ENCODE data around the gene TBK1. TPM values are rescaled to one million over a fixed set of nuclear protein-coding genes. Genes with fewer than 3 reads are reported as not detected.
"Not testable (repeated sequence)": the region's sequence is repeated elsewhere in the genome, so short reads cannot be mapped to it uniquely, and the experiment has no call there.

TBK1 gene
- total and polyA plus RNA-seq, 10 donors, result 13.9 to 55.2 (median 34.9) TPM

DNA sequence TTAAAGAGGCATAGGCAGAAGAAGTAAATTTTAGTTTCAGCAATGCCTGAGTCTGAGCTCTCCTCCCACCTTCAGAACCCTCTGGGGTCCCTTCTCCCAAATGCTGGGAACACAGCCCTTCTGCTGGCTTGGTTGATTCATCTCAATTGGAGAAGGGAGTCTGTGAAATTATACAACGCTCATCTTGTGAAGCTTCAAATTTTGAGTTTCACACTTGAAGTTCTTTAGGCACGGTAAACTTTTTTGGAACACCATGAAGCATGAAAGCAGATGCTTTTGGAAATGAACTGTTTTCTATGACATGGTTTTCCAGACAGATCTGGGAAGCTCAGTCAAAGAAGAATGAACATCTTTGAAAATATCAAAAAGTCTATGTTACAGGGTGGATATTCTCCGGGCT, 69.9 kb downstream of the TBK1 start:
- 74 to 88% (median 78%) methylated on average over 3 of the region's 3 CpGs for WGBS, 5 donors
- no peaks in the 10 kb centered on the region for H3K4me1 ChIP-seq

DNA sequence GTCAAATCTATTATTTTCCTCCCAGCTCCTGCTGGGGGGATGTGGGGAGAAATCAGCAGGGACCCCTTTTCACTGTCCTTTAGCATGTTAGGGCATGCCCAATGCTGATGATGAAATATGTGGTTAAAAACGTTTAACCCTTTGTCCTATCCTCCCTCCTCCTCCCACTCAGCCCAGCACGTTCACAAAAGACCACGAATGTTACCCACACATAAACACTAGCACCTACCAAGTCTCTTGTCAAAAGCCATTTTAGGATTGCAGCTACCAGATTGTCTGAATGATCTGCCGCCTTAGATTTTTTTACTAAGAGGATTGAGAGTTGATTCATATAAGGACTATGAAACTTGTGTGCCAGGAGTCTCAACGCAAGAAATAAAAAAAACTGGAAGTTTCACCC, 70.4 kb downstream of the TBK1 start:
- TF ChIP-seq POLR2A (IDR thresholded peaks at IDR 0.05) (no peak), POLR2AphosphoS5 (IDR thresholded peaks at IDR 0.05) (no peak)
- TF ChIP-seq, protein P1, sequence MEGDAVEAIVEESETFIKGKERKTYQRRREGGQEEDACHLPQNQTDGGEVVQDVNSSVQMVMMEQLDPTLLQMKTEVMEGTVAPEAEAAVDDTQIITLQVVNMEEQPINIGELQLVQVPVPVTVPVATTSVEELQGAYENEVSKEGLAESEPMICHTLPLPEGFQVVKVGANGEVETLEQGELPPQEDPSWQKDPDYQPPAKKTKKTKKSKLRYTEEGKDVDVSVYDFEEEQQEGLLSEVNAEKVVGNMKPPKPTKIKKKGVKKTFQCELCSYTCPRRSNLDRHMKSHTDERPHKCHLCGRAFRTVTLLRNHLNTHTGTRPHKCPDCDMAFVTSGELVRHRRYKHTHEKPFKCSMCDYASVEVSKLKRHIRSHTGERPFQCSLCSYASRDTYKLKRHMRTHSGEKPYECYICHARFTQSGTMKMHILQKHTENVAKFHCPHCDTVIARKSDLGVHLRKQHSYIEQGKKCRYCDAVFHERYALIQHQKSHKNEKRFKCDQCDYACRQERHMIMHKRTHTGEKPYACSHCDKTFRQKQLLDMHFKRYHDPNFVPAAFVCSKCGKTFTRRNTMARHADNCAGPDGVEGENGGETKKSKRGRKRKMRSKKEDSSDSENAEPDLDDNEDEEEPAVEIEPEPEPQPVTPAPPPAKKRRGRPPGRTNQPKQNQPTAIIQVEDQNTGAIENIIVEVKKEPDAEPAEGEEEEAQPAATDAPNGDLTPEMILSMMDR (IDR thresholded peaks at IDR 0.05 in 8 of 11, conservative IDR thresholded peaks at IDR 0.05 in 3 of 11), result no peak
- no peak for DNase-seq
- no peak overlapping the region for H3K27ac ChIP-seq
- WGBS, 5 donors, result 22 to 37% (median 30%) methylated on average over 5 of the region's 5 CpGs
- H3K9me3 ChIP-seq, result no peaks in the 10 kb centered on the region
- no peaks in the 10 kb centered on the region for H3K27me3 ChIP-seq (replicated peaks in 1 of 7)
- intact Hi-C loops (cut with DNase I; ENCODE audit: low total_unique reads), result no loop called here
- H3K4me3 ChIP-seq, result no peak overlapping the region
- no peaks in the 10 kb centered on the region for H3K4me1 ChIP-seq
- no peaks in the 10 kb centered on the region for H3K36me3 ChIP-seq

More for the DNA sequence above, 69.9 kb downstream of the TBK1 start:
- no peaks in the 10 kb centered on the region for H3K27me3 ChIP-seq (replicated peaks in 1 of 7)
- DNase-seq, result no peak
- intact Hi-C loops (cut with DNase I; ENCODE audit: low total_unique reads), result no loop called here
- no peaks in the 10 kb centered on the region for H3K9me3 ChIP-seq
- TF ChIP-seq, protein P1 (IDR thresholded peaks at IDR 0.05 in 8 of 11, conservative IDR thresholded peaks at IDR 0.05 in 3 of 11), result no peak
- no peak overlapping the region for H3K27ac ChIP-seq
- H3K4me3 ChIP-seq, result no peak overlapping the region
- H3K36me3 ChIP-seq, result no peaks in the 10 kb centered on the region

DNA sequence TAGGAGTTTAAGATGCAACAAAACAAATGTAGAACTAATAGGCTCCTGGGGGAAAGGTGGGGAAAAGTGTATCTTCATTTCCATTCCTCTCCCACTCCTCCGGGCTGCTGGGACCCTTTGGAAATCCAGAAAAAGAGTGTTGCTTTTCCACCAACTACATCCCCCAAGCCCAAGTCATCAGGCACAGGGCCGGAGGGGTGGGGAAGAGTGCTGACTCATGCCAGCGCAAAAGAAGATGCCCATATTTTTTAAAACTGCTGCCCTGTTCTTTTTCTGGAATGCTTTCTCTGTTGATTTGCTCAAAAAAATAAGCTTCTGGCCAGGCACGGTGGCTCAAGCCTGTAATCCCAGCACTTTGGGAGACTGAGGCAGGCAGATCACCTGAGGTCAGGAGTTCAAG, 70.9 kb downstream of the TBK1 start:
- Histone ChIP-seq H3K4me1 (no peaks in the 10 kb centered on the region), H3K27me3 (replicated peaks in 1 of 7) (no peaks in the 10 kb centered on the region), H3K36me3 (no peaks in the 10 kb centered on the region), H3K27ac (no peak overlapping the region), H3K4me3 (no peak overlapping the region), H3K9me3 (no peaks in the 10 kb centered on the region)
- no peak for DNase-seq
- no peak for TF ChIP-seq POLR2AphosphoS5 (IDR thresholded peaks at IDR 0.05)
- TF ChIP-seq POLR2A (IDR thresholded peaks at IDR 0.05), result no peak
- TF ChIP-seq, protein P1 (IDR thresholded peaks at IDR 0.05 in 8 of 11, conservative IDR thresholded peaks at IDR 0.05 in 3 of 11), result no peak
- WGBS, 5 donors, result 74 to 86% (median 77%) methylated on average over 4 of the region's 4 CpGs
- intact Hi-C loops (cut with DNase I; ENCODE audit: low total_unique reads), result no loop called here

DNA sequence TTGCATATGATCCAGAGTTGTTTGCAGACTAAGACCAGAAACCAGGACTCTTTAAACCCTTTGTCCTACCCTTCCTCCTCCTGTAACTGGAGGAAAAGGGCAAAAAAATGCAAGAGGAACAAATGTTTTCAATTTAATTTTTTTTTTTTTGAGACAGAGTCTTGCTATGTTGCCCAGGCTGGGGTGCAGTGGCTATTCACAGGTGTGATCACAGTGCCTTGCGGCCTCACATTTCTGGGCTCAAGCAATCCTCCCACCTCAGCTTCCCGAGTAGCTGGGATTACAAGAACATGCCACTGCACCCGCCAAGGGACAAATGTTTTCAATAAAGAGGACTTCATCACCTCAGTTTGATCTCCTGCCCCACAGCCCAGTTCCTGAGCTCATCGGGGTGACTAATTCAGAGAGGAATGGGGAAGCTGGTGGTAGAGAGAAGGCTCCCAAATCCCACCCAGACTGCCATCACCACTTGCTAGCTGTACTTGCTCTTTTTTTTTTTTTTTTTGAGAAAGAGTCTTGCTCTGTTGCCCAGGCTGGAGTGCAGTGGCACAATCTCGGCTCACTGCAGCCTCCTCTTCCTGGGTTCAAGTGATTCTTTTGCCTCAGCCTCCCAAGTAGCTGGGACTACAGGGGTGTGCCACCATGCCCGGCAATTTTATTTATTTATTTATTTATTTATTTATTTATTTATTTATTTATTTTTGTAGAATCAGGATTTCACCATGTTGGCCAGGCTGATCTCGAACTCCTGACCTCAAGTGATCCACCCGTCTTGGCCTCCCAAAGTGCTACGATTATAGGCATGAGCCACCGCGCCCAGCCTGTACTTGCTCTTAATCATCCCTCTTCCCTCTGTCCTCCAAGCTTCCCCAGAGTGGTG, 71.9 kb downstream of the TBK1 start:
- H3K27ac ChIP-seq; intact Hi-C loops (cut with DNase I; ENCODE audit: low total_unique reads); H3K9me3 ChIP-seq; H3K4me3 ChIP-seq; H3K4me1 ChIP-seq; H3K27me3 ChIP-seq (replicated peaks in 1 of 7); H3K36me3 ChIP-seq; DNase-seq: not testable (repeated sequence)
- WGBS, 5 donors, result 92 to 97% (median 94%) methylated on average over 11 of the region's 11 CpGs

All from spleen (tissue), 11 donors.